ENCODE results near the gene NTM.

Gene NTM

DNA sequence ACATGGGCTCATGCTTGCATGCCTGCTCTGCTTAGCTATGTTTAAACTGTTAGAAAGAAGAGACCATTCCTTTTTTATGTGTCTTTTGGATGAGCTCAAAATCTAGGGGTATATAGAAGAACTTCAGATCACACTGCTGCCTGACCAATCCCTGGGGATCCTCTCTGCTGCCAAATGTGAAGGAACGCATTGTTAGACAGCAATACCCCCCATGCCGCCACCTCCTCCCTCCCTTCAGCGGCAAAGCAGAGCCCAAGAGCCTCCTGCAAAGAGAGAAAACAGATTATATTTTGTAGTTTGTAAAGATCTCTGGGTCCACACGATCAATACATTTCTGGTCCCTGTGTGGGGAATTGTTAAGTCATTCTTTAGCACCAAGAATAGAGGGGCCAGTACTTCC, 677.6 kb downstream of the NTM start:
- no peak for FAIRE-seq
- DNase-seq (ENCODE audit: insufficient read length, low spot score) = no peak
- TF ChIP-seq POU2F2 (IDR thresholded peaks at IDR 0.05; ENCODE audit: low read depth, low read length) (no peak), TAF1 (IDR thresholded peaks at IDR 0.05; ENCODE audit: low read depth, low read length) (no peak), SPI1 (IDR thresholded peaks at IDR 0.05; ENCODE audit: low read depth, low read length) (no peak), POLR2AphosphoS5 (IDR thresholded peaks at IDR 0.05; ENCODE audit: low read depth, low read length) (no peak), POLR2A (IDR thresholded peaks at IDR 0.05; ENCODE audit: low read depth, low read length) (no peak), PAX5 (IDR thresholded peaks at IDR 0.05; ENCODE audit: insufficient read depth, low read length, severe bottlenecking) (no peak)

DNA sequence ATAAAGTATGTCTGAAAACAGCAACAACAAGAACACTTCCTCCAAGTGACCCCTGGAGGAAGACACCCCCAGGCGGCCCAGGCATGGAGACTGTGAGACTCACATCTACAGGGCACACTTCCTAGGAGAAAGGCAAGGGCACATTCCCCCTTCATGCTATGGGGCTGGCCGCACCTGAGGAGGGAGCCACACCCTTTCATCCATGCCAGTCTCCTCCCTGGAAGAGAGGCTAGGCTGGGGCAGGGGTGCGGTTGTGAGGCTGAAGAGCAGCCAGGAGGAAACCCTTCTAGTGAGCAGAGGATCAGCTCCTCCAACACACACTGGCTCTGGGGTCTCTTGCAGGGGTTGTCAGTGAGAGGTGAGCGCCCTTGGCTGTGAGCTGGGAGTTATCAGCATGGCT, 678.8 kb downstream of the NTM start:
- no peak for FAIRE-seq
- no peak for DNase-seq (ENCODE audit: insufficient read length, low spot score)
- TF ChIP-seq PAX5 (IDR thresholded peaks at IDR 0.05; ENCODE audit: insufficient read depth, low read length, severe bottlenecking) = no peak
- TF ChIP-seq TAF1 (IDR thresholded peaks at IDR 0.05; ENCODE audit: low read depth, low read length) = no peak
- TF ChIP-seq POLR2AphosphoS5 (IDR thresholded peaks at IDR 0.05; ENCODE audit: low read depth, low read length) = no peak
- no peak for TF ChIP-seq POLR2A (IDR thresholded peaks at IDR 0.05; ENCODE audit: low read depth, low read length)
- TF ChIP-seq SPI1 (IDR thresholded peaks at IDR 0.05; ENCODE audit: low read depth, low read length) = no peak
- no peak for TF ChIP-seq POU2F2 (IDR thresholded peaks at IDR 0.05; ENCODE audit: low read depth, low read length)

- TF ChIP-seq TAF1 (IDR thresholded peaks at IDR 0.05; ENCODE audit: low read depth, low read length) (no peak), POLR2A (IDR thresholded peaks at IDR 0.05; ENCODE audit: low read depth, low read length) (no peak), SPI1 (IDR thresholded peaks at IDR 0.05; ENCODE audit: low read depth, low read length) (no peak), PAX5 (IDR thresholded peaks at IDR 0.05; ENCODE audit: insufficient read depth, low read length, severe bottlenecking) (no peak), POLR2AphosphoS5 (IDR thresholded peaks at IDR 0.05; ENCODE audit: low read depth, low read length) (no peak), POU2F2 (IDR thresholded peaks at IDR 0.05; ENCODE audit: low read depth, low read length) (no peak)
- FAIRE-seq (no peak), DNase-seq (ENCODE audit: insufficient read length, low spot score) (no peak)
These were observed 679.6 kb downstream of the NTM start for GRCh38 chr11:132050049-132050448.

DNA sequence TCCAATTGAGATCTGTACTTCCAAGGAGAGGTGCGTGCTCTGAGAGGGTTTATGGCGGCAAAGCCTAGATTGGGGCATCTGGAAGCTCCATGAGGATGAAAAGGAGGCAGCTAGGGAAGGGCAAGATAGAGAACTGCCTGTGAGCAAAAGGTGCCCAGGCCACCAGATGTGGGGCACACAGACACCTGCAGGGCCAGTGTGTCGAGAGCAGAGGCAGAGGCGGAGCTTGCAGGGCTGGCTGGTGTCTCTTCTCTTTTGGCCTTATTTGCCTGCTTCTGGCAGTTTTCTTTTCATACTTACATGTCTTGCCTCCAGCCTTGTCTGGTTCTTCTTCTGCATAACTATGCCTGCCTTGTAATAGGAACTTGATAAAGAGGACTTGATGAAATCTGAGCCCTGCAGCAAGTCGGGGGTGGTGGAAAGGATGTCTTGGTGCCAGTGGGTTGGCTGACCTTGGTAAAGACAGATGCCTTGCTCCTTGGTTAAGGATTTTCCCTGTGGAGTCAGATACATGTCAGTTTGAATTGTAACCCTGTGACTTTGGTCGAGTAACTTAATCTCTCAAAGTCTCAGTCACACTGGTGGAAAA, 680.3 kb downstream of the NTM start:
- DNase-seq (ENCODE audit: insufficient read length, low spot score) = no peak
- no peak for TF ChIP-seq POU2F2 (IDR thresholded peaks at IDR 0.05; ENCODE audit: low read depth, low read length)
- no peak for TF ChIP-seq TAF1 (IDR thresholded peaks at IDR 0.05; ENCODE audit: low read depth, low read length)
- no peak for TF ChIP-seq SPI1 (IDR thresholded peaks at IDR 0.05; ENCODE audit: low read depth, low read length)
- no peak for TF ChIP-seq POLR2AphosphoS5 (IDR thresholded peaks at IDR 0.05; ENCODE audit: low read depth, low read length)
- TF ChIP-seq PAX5 (IDR thresholded peaks at IDR 0.05; ENCODE audit: insufficient read depth, low read length, severe bottlenecking) = no peak
- TF ChIP-seq POLR2A (IDR thresholded peaks at IDR 0.05; ENCODE audit: low read depth, low read length) = no peak
- no peak for FAIRE-seq

GRCh38 chr11:132051704-132052103, 681.3 kb downstream of the NTM start:
- no peak for DNase-seq (ENCODE audit: insufficient read length, low spot score)
- FAIRE-seq = no peak
- TF ChIP-seq POU2F2 (IDR thresholded peaks at IDR 0.05; ENCODE audit: low read depth, low read length) = no peak
- TF ChIP-seq POLR2A (IDR thresholded peaks at IDR 0.05; ENCODE audit: low read depth, low read length) = no peak

- FAIRE-seq (no peak), DNase-seq (ENCODE audit: insufficient read length, low spot score) (no peak)
- TF ChIP-seq TAF1 (IDR thresholded peaks at IDR 0.05; ENCODE audit: low read depth, low read length) (no peak), PAX5 (IDR thresholded peaks at IDR 0.05; ENCODE audit: insufficient read depth, low read length, severe bottlenecking) (no peak)
These were observed 681.9 kb downstream of the NTM start for GRCh38 chr11:132052342-132052741.

DNA sequence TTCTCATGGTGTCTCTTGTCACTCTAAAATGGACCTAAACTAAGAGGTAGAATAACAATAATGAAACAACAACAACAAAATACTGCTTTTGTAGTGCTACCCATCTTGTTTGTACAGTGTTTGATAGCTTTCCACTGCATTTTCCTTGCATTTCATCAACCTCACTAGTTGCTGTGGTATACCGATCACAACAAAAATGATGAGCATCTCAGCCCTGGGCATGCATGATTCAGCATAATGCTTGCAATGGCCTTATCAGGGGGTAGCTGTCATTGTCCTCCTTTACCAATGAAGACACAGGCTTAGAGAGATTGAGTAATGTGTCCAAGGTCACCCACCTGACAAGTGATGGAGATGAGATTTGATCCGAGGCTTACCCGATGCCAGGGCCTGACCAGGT, 682.5 kb downstream of the NTM start:
- no peak for DNase-seq (ENCODE audit: insufficient read length, low spot score)
- TF ChIP-seq POLR2A (IDR thresholded peaks at IDR 0.05; ENCODE audit: low read depth, low read length) (no peak), POLR2AphosphoS5 (IDR thresholded peaks at IDR 0.05; ENCODE audit: low read depth, low read length) (no peak), SPI1 (IDR thresholded peaks at IDR 0.05; ENCODE audit: low read depth, low read length) (no peak), POU2F2 (IDR thresholded peaks at IDR 0.05; ENCODE audit: low read depth, low read length) (no peak)
- no peak for FAIRE-seq

DNA sequence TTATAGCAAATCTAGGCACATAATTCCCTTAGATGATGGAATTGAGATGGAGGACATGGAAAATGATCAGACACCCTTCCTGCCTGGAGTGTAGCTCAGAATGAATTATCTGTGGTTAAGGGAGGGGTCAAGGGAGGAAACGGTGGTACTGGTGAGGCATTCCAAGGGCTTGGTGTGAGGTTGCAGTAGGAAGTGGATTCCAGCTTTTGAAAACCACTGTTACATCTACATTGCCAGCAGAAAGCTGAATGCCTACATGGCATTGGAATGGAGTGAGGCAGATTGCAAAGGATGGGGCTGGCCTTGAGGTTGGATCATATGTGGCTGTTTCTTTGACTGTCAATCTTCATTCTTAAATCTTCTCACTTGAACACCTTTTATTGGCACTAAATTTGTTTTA, 684.4 kb downstream of the NTM start:
- DNase-seq (ENCODE audit: insufficient read length, low spot score) (no peak), FAIRE-seq (no peak)
- TF ChIP-seq POLR2A (IDR thresholded peaks at IDR 0.05; ENCODE audit: low read depth, low read length) (no peak), PAX5 (IDR thresholded peaks at IDR 0.05; ENCODE audit: insufficient read depth, low read length, severe bottlenecking) (no peak), POLR2AphosphoS5 (IDR thresholded peaks at IDR 0.05; ENCODE audit: low read depth, low read length) (no peak)

- TF ChIP-seq PAX5 (IDR thresholded peaks at IDR 0.05; ENCODE audit: insufficient read depth, low read length, severe bottlenecking) (no peak), POLR2AphosphoS5 (IDR thresholded peaks at IDR 0.05; ENCODE audit: low read depth, low read length) (no peak), SPI1 (IDR thresholded peaks at IDR 0.05; ENCODE audit: low read depth, low read length) (no peak), POLR2A (IDR thresholded peaks at IDR 0.05; ENCODE audit: low read depth, low read length) (no peak), TAF1 (IDR thresholded peaks at IDR 0.05; ENCODE audit: low read depth, low read length) (no peak), POU2F2 (IDR thresholded peaks at IDR 0.05; ENCODE audit: low read depth, low read length) (no peak)
- FAIRE-seq = no peak
- DNase-seq (ENCODE audit: insufficient read length, low spot score) = no peak
These were observed 684.9 kb downstream of the NTM start for GRCh38 chr11:132055296-132055695.

GRCh38 chr11:132056689-132057088, 686.3 kb downstream of the NTM start:
- FAIRE-seq (no peak), DNase-seq (ENCODE audit: insufficient read length, low spot score) (no peak)
- TF ChIP-seq POLR2A (IDR thresholded peaks at IDR 0.05; ENCODE audit: low read depth, low read length) (no peak), SPI1 (IDR thresholded peaks at IDR 0.05; ENCODE audit: low read depth, low read length) (no peak), POU2F2 (IDR thresholded peaks at IDR 0.05; ENCODE audit: low read depth, low read length) (no peak), PAX5 (IDR thresholded peaks at IDR 0.05; ENCODE audit: insufficient read depth, low read length, severe bottlenecking) (no peak), POLR2AphosphoS5 (IDR thresholded peaks at IDR 0.05; ENCODE audit: low read depth, low read length) (no peak), TAF1 (IDR thresholded peaks at IDR 0.05; ENCODE audit: low read depth, low read length) (no peak)

All from GM12891 (cell line).